ENCODE data around the gene MRPL33.
A peak's percentile ranks its signal among the peaks of the same experiment; 100 is the strongest.

Gene MRPL33

GRCh38 chr2:27772804-27773203 is 1.3 kb downstream of the MRPL33 start:
- Histone ChIP-seq H3K27ac (ENCODE audit: low read depth, low read length) (no peak overlapping the region), H3K79me2 (ENCODE audit: control insufficient read depth, insufficient read depth, low read length, poor library complexity) (peaks cover 6% of the 10 kb centered on the region), H4K91ac (ENCODE audit: low read depth, low read length) (no peak overlapping the region), H2AK5ac (ENCODE audit: low read length) (no peak overlapping the region), H2AFZ (ENCODE audit: insufficient read depth, low read length, poor library complexity) (no peak overlapping the region), H3K18ac (ENCODE audit: low read length) (no peak overlapping the region), H3K4ac (ENCODE audit: low read depth, low read length) (peak overlapping the region; percentile 83), H3K36me3 (ENCODE audit: control insufficient read depth in 1 of 2, insufficient read depth in 2 of 2, low read length in 2 of 2) (peaks cover 2 to 3% of the 10 kb centered on the region in 2 experiments), H3K14ac (ENCODE audit: low read length) (no peak overlapping the region), H3K27me3 (ENCODE audit: insufficient read depth, low read length) (no peaks in the 10 kb centered on the region), H4K8ac (ENCODE audit: low read depth, low read length) (no peak overlapping the region), H2BK120ac (ENCODE audit: insufficient read depth, low read length, poor library complexity) (no peak overlapping the region), H3K9me3 (ENCODE audit: insufficient read depth, low read depth, low read length) (no peaks in the 10 kb centered on the region), H3K79me1 (ENCODE audit: low read length) (peaks cover 11% of the 10 kb centered on the region), H4K12ac (ENCODE audit: low read depth, low read length) (no peak overlapping the region), H3K4me2 (ENCODE audit: low read length) (peak overlapping the region; percentile 60), H3K23ac (ENCODE audit: low read length) (no peak overlapping the region), H3K4me3 (ENCODE audit: low read depth, low read length) (no peak overlapping the region), H3K4me1 (ENCODE audit: control insufficient read depth in 1 of 2, insufficient read depth in 2 of 2, low read length in 2 of 2) (peaks cover 0 to 5% of the 10 kb centered on the region in 2 experiments), H2BK5ac (ENCODE audit: low read depth, low read length, poor library complexity) (no peak overlapping the region), H2BK12ac (ENCODE audit: low read length) (no peak overlapping the region), H3K9ac (ENCODE audit: low read length) (no peak overlapping the region)
- no peak for DNase-seq
- no CpG with 5 or more reads among the region's 2 CpGs for WGBS (ENCODE audit: extremely low coverage, insufficient coverage, insufficient read length)

DNA sequence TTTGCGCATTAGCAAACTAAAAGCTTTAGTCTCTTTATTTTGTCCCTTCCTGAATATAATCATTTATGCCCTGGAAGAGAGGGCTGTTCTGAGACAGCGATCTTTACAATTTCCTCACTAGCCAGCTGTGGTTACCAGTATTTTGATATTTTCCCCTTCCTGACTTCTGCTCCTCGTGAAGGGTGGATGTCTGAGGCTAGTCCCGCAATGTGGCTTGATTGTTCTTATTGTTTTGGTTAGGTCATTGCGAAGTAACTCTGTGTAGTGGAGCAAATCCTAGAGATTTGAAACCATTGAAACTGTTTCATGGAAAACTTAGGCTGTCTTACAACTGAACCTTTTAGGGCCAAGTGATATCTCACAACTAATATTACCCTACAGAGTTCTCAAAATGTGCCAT is 2.4 kb downstream of the MRPL33 start:
- no CpG with 5 or more reads among the region's 5 CpGs for WGBS (ENCODE audit: extremely low coverage, insufficient coverage, insufficient read length)
- H3K23ac ChIP-seq (ENCODE audit: low read length): no peak overlapping the region
- H3K79me2 ChIP-seq (ENCODE audit: control insufficient read depth, insufficient read depth, low read length, poor library complexity): peaks cover 6% of the 10 kb centered on the region
- H3K4me1 ChIP-seq (ENCODE audit: control insufficient read depth in 1 of 2, insufficient read depth in 2 of 2, low read length in 2 of 2): peaks cover 0 to 5% of the 10 kb centered on the region in 2 experiments
- H3K4me2 ChIP-seq (ENCODE audit: low read length): no peak overlapping the region
- H3K27me3 ChIP-seq (ENCODE audit: insufficient read depth, low read length): no peaks in the 10 kb centered on the region
- no peak overlapping the region for H3K14ac ChIP-seq (ENCODE audit: low read length)
- peaks cover 11% of the 10 kb centered on the region for H3K79me1 ChIP-seq (ENCODE audit: low read length)
- no peak overlapping the region for H4K91ac ChIP-seq (ENCODE audit: low read depth, low read length)
- no peak overlapping the region for H2BK120ac ChIP-seq (ENCODE audit: insufficient read depth, low read length, poor library complexity)
- no peak overlapping the region for H4K12ac ChIP-seq (ENCODE audit: low read depth, low read length)
- H3K9me3 ChIP-seq (ENCODE audit: insufficient read depth, low read depth, low read length): no peaks in the 10 kb centered on the region
- H2BK5ac ChIP-seq (ENCODE audit: low read depth, low read length, poor library complexity): no peak overlapping the region
- peak overlapping the region; percentile 19 for H3K4ac ChIP-seq (ENCODE audit: low read depth, low read length)
- peaks cover 5% of the 10 kb centered on the region in 2 experiments for H3K36me3 ChIP-seq (ENCODE audit: control insufficient read depth in 1 of 2, insufficient read depth in 2 of 2, low read length in 2 of 2)
- no peak overlapping the region for H2AK5ac ChIP-seq (ENCODE audit: low read length)
- no peak overlapping the region for H3K9ac ChIP-seq (ENCODE audit: low read length)
- H3K4me3 ChIP-seq (ENCODE audit: low read depth, low read length): no peak overlapping the region
- DNase-seq: no peak
- H2AFZ ChIP-seq (ENCODE audit: insufficient read depth, low read length, poor library complexity): no peak overlapping the region
- no peak overlapping the region for H2BK12ac ChIP-seq (ENCODE audit: low read length)
- no peak overlapping the region for H4K8ac ChIP-seq (ENCODE audit: low read depth, low read length)
- H3K27ac ChIP-seq (ENCODE audit: low read depth, low read length): no peak overlapping the region
- no peak overlapping the region for H3K18ac ChIP-seq (ENCODE audit: low read length)

- H3K14ac ChIP-seq (ENCODE audit: low read length): no peak overlapping the region
- H3K27ac ChIP-seq (ENCODE audit: low read depth, low read length): no peak overlapping the region
- peak overlapping the region; percentile 91 for H3K4ac ChIP-seq (ENCODE audit: low read depth, low read length)
- no peaks in the 10 kb centered on the region for H3K9me3 ChIP-seq (ENCODE audit: insufficient read depth, low read depth, low read length)
- no peak overlapping the region for H3K4me2 ChIP-seq (ENCODE audit: low read length)
- no peak overlapping the region for H2AK5ac ChIP-seq (ENCODE audit: low read length)
- H2BK12ac ChIP-seq (ENCODE audit: low read length): no peak overlapping the region
- peaks cover 0 to 3% of the 10 kb centered on the region in 2 experiments for H3K4me1 ChIP-seq (ENCODE audit: control insufficient read depth in 1 of 2, insufficient read depth in 2 of 2, low read length in 2 of 2)
- WGBS (ENCODE audit: extremely low coverage, insufficient coverage, insufficient read length): no CpG with 5 or more reads among the region's 8 CpGs
- H3K79me2 ChIP-seq (ENCODE audit: control insufficient read depth, insufficient read depth, low read length, poor library complexity): peaks cover 6% of the 10 kb centered on the region
- H3K23ac ChIP-seq (ENCODE audit: low read length): no peak overlapping the region
- H4K91ac ChIP-seq (ENCODE audit: low read depth, low read length): no peak overlapping the region
- no peak overlapping the region for H3K18ac ChIP-seq (ENCODE audit: low read length)
- H2BK5ac ChIP-seq (ENCODE audit: low read depth, low read length, poor library complexity): no peak overlapping the region
- H2BK120ac ChIP-seq (ENCODE audit: insufficient read depth, low read length, poor library complexity): no peak overlapping the region
- H4K12ac ChIP-seq (ENCODE audit: low read depth, low read length): no peak overlapping the region
- peaks cover 9% of the 10 kb centered on the region for H3K79me1 ChIP-seq (ENCODE audit: low read length)
- H4K8ac ChIP-seq (ENCODE audit: low read depth, low read length): no peak overlapping the region
- peaks cover 5% of the 10 kb centered on the region in 2 experiments for H3K36me3 ChIP-seq (ENCODE audit: control insufficient read depth in 1 of 2, insufficient read depth in 2 of 2, low read length in 2 of 2)
- no peaks in the 10 kb centered on the region for H3K27me3 ChIP-seq (ENCODE audit: insufficient read depth, low read length)
- no peak overlapping the region for H3K4me3 ChIP-seq (ENCODE audit: low read depth, low read length)
- H3K9ac ChIP-seq (ENCODE audit: low read length): no peak overlapping the region
- no peak overlapping the region for H2AFZ ChIP-seq (ENCODE audit: insufficient read depth, low read length, poor library complexity)
- DNase-seq: peak in 1 of 2 donors; percentile 11
Observed at GRCh38 chr2:27776097-27776496, 4.6 kb downstream of the MRPL33 start.

GRCh38 chr2:27776696-27777095 is 5.2 kb downstream of the MRPL33 start:
- Histone ChIP-seq H2BK12ac (ENCODE audit: low read length) (no peak overlapping the region), H2AK5ac (ENCODE audit: low read length) (no peak overlapping the region), H3K79me2 (ENCODE audit: control insufficient read depth, insufficient read depth, low read length, poor library complexity) (peaks cover 4% of the 10 kb centered on the region), H3K9me3 (ENCODE audit: insufficient read depth, low read depth, low read length) (no peaks in the 10 kb centered on the region), H3K4me2 (ENCODE audit: low read length) (no peak overlapping the region), H3K18ac (ENCODE audit: low read length) (no peak overlapping the region), H2BK120ac (ENCODE audit: insufficient read depth, low read length, poor library complexity) (no peak overlapping the region), H3K23ac (ENCODE audit: low read length) (no peak overlapping the region), H4K12ac (ENCODE audit: low read depth, low read length) (no peak overlapping the region), H3K27ac (ENCODE audit: low read depth, low read length) (no peak overlapping the region), H4K91ac (ENCODE audit: low read depth, low read length) (no peak overlapping the region), H3K4me3 (ENCODE audit: low read depth, low read length) (no peak overlapping the region), H2BK5ac (ENCODE audit: low read depth, low read length, poor library complexity) (no peak overlapping the region), H3K4ac (ENCODE audit: low read depth, low read length) (no peak overlapping the region), H3K79me1 (ENCODE audit: low read length) (peaks cover 5% of the 10 kb centered on the region), H3K9ac (ENCODE audit: low read length) (no peak overlapping the region), H3K14ac (ENCODE audit: low read length) (no peak overlapping the region), H2AFZ (ENCODE audit: insufficient read depth, low read length, poor library complexity) (no peak overlapping the region), H4K8ac (ENCODE audit: low read depth, low read length) (no peak overlapping the region), H3K36me3 (ENCODE audit: control insufficient read depth in 1 of 2, insufficient read depth in 2 of 2, low read length in 2 of 2) (peaks cover 5% of the 10 kb centered on the region in 2 experiments), H3K4me1 (ENCODE audit: control insufficient read depth in 1 of 2, insufficient read depth in 2 of 2, low read length in 2 of 2) (peaks cover 0 to 2% of the 10 kb centered on the region in 2 experiments), H3K27me3 (ENCODE audit: insufficient read depth, low read length) (no peaks in the 10 kb centered on the region)
- DNase-seq: no peak
- no CpG with 5 or more reads among the region's 3 CpGs for WGBS (ENCODE audit: extremely low coverage, insufficient coverage, insufficient read length)

Data from trophoblast cell (in vitro differentiated cells and primary cell).